Endothelial cell of umbilical vein (primary cell): ENCODE results near the gene DBNL.

ENCODE experiments used
- CTCF ChIP-seq, 2 donors: IDR thresholded peaks; 1 replicate in 1 of 2; 2 replicates in 1 of 2; pipeline ENCODE4 v1.5.1; 2011; ENCODE audit warnings: low read length in 2 of 2, mild to moderate bottlenecking in 2 of 2, moderate library complexity in 2 of 2, control low read depth in 1 of 2, inconsistent platforms in 1 of 2, low read depth in 1 of 2; ENCODE audit not compliant: insufficient read depth in 1 of 2; ENCODE audit errors: extremely low read depth in 1 of 2
- EZH2 ChIP-seq: IDR thresholded peaks from 2 replicates; pipeline ENCODE4 v1.6.1; 2012; ENCODE audit warnings: borderline replicate concordance, low read depth, mild to moderate bottlenecking, moderate library complexity, low read length, inconsistent platforms; ENCODE audit not compliant: severe bottlenecking
- MYC ChIP-seq: IDR thresholded peaks from one replicate; pipeline ENCODE4 v1.6.1; 2011; ENCODE audit warnings: mild to moderate bottlenecking, low read depth, low read length
- POLR2A ChIP-seq: IDR thresholded peaks from 2 replicates; pipeline ENCODE4 v1.6.1; 2012; ENCODE audit warnings: low read depth, mild to moderate bottlenecking, control low read depth, low read length

DNA sequence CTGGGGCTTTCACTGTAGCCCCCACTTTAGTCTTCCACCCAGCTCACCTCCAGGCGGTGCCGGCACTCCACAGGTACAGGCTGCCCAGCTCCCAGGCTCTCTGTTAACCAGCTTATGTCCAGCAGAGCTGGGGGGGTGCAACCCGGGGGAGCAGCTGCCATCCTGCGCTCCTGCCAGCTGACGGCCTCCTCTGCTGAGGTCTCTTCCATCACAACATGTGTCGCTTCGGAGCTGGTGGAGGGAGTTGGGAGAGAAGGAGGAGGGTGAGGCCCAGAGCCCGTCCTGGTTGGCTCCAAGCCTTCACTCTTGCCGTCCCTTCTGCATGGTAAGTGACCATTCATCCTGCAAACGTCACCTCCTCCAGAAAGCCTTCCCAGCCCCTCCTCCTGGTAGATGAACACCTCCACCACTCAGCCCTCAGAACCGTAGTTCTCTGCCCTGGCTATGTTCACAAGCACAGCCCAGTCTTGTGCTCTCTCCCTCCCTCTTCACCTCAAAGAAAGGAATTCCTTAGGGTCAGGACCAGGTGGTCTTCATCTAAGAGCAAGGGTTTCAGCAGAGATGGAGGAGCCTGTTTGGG, 36.3 kb downstream of the DBNL start:
- TF ChIP-seq POLR2A (no peak), CTCF (IDR thresholded peaks at IDR 0.05; ENCODE audit: extremely low read depth in 1 of 2, insufficient read depth in 1 of 2, low read depth in 1 of 2, low read length in 2 of 2) (no peak), MYC (no peak), EZH2 (no peak)
